HCT116 (cell line): ENCODE data around the gene BRWD1. TPM values are rescaled to one million over a fixed set of nuclear protein-coding genes. Genes with fewer than 3 reads are reported as not detected.

Experiments used
- ATAC-seq: fragments of 200-7000 bp; cut with Tn5 transposase; 2 replicates; pipeline ENCODE4 v1.9.1; 2020; ENCODE audit warnings: mild to moderate bottlenecking, moderate library complexity
- BruUV-seq: library from RNA; stranded (reverse); fragments of 400-500 nt; replicated peaks from 2 replicates; lab custom pipeline; 2021; lab: Mats Ljungman, UMichigan
- CTCF ChIA-PET: fragments of 300-600 bp; sonication (Branson Sonifier 250); formaldehyde crosslinking; loops from one replicate; lab custom pipeline; 2021; ENCODE audit warnings: antibody characterized with exemption; lab: Charles Lee
- POLR2A ChIA-PET: fragments of 300-600, 350-600 bp; sonication (Branson Sonifier 250); formaldehyde crosslinking; loops from one replicate; lab custom pipeline; 2021; ENCODE audit warnings: antibody characterized with exemption; lab: Charles Lee
- RAD21 ChIA-PET, 2 experiments: fragments of 300-600 bp; sonication (Branson Sonifier 250); formaldehyde crosslinking; loops; one replicate each; lab custom pipeline; 2023; ENCODE audit warnings: low total read pairs in 2 of 2; ENCODE audit not compliant: uncharacterized antibody in 2 of 2, unreplicated experiment in 2 of 2, low non-redundant PET in 1 of 2; lab: Charles Lee
- DNase-seq: peaks from one replicate; pipeline ENCODE4 v3.0.0-alpha.2; 2010; ENCODE audit warnings: low read depth, low spot score
- H2AFZ ChIP-seq: fragments of 200-600 bp; shearing (Covaris generic), sonication (generic); 2 replicates; pipeline ENCODE4 v1.6.1; 2017; ENCODE audit warnings: low read depth, mixed run types, mixed read lengths, antibody characterized with exemption, low read length; ENCODE audit not compliant: poor library complexity, severe bottlenecking
- H3K27ac ChIP-seq: 2 replicates; pipeline ENCODE4 v1.5.1; 2012; ENCODE audit warnings: low read depth, low read length
- H3K27me3 ChIP-seq: fragments of 200-600 bp; sonication (generic); 2 replicates; pipeline ENCODE4 v1.6.1; 2016; ENCODE audit warnings: mixed run types, low read length, mixed read lengths; ENCODE audit not compliant: insufficient read depth
- H3K36me3 ChIP-seq, 2 experiments: fragments of 200-500 bp in 1 of 2; fragments of 200-600 bp in 1 of 2; sonication (Bioruptor generic) in 1 of 2; sonication (generic) in 1 of 2; 2 replicates each; pipeline versions ENCODE4 v1.5.1 to v1.6.1; 2014 to 2016; ENCODE audit warnings: low read length in 2 of 2, inconsistent platforms in 1 of 2, mixed read lengths in 1 of 2, mixed run types in 1 of 2; ENCODE audit not compliant: insufficient read depth in 2 of 2, control insufficient read depth in 1 of 2
- H3K4me1 ChIP-seq, 2 experiments: fragments of 200-600 bp in 1 of 2; sonication (generic) in 1 of 2; 2 replicates each; pipeline versions ENCODE4 v1.5.1 to v1.6.1; 2012 to 2017; ENCODE audit warnings: low read length in 2 of 2, inconsistent platforms in 1 of 2, mild to moderate bottlenecking in 1 of 2, mixed read lengths in 1 of 2, mixed run types in 1 of 2, moderate library complexity in 1 of 2; ENCODE audit not compliant: insufficient read depth in 2 of 2, control insufficient read depth in 1 of 2
- H3K4me2 ChIP-seq: fragments of 200-600 bp; sonication (generic); 2 replicates; pipeline ENCODE4 v1.6.1; 2017; ENCODE audit warnings: mixed run types, low read length, mixed read lengths
- H3K4me3 ChIP-seq, 2 experiments: fragments of 200-600 bp in 1 of 2; sonication (generic) in 1 of 2; replicated peaks in 1 of 2; 2 replicates each; pipeline ENCODE4 v1.5.1; 2011 to 2016; ENCODE audit warnings: low read length in 2 of 2, control low read depth in 1 of 2, low read depth in 1 of 2, mild to moderate bottlenecking in 1 of 2, mixed read lengths in 1 of 2, mixed run types in 1 of 2
- H3K79me2 ChIP-seq: fragments of 200-600 bp; sonication (generic); 2 replicates; pipeline ENCODE4 v1.6.1; 2017; ENCODE audit warnings: mild to moderate bottlenecking, mixed run types, low read length, moderate library complexity, mixed read lengths; ENCODE audit not compliant: insufficient read depth
- H3K9ac ChIP-seq: fragments of 200-600 bp; sonication (generic); 2 replicates; pipeline ENCODE4 v1.6.1; 2016; ENCODE audit warnings: low read length, mixed read lengths
- H3K9me2 ChIP-seq: fragments of 200-600 bp; sonication (generic), shearing (Covaris generic); 2 replicates; pipeline ENCODE4 v1.6.1; 2017; ENCODE audit warnings: mixed run types, mild to moderate bottlenecking, moderate library complexity; ENCODE audit not compliant: insufficient read depth
- H3K9me3 ChIP-seq, 2 experiments: fragments of 200-500 bp in 1 of 2; fragments of 200-600 bp in 1 of 2; sonication (Bioruptor generic) in 1 of 2; sonication (generic) in 1 of 2; 2 replicates each; pipeline ENCODE4 v1.6.1; 2014 to 2017; ENCODE audit warnings: low read length in 2 of 2, mixed read lengths in 2 of 2, inconsistent platforms in 1 of 2, low read depth in 1 of 2, mild to moderate bottlenecking in 1 of 2, mixed run types in 1 of 2, moderate library complexity in 1 of 2; ENCODE audit not compliant: control insufficient read depth in 1 of 2, insufficient read depth in 1 of 2
- H4K20me1 ChIP-seq: fragments of 200-600 bp; sonication (generic), shearing (Covaris generic); 2 replicates; pipeline ENCODE4 v1.6.1; 2017; ENCODE audit warnings: mixed run types, mild to moderate bottlenecking, moderate library complexity; ENCODE audit not compliant: insufficient read depth
- CBX3 ChIP-seq: IDR thresholded peaks from 2 replicates; pipeline ENCODE4 v1.6.1; 2012; ENCODE audit warnings: low read depth
- CEBPB ChIP-seq: IDR thresholded peaks from 2 replicates; pipeline ENCODE4 v1.6.1; 2012; ENCODE audit warnings: low read depth
- CTCF ChIP-seq, 3 experiments: fragments of 200-600 bp in 1 of 3; sonication (generic) in 1 of 3; IDR thresholded peaks in 2 of 3; conservative IDR thresholded peaks in 1 of 3; 2 replicates each; pipeline ENCODE4 v1.5.1; 2012 to 2017; ENCODE audit warnings: low read depth in 2 of 3, low read length in 2 of 3, antibody characterized with exemption in 1 of 3, borderline replicate concordance in 1 of 3, control low read depth in 1 of 3, mild to moderate bottlenecking in 1 of 3, mixed read lengths in 1 of 3, mixed run types in 1 of 3, moderate library complexity in 1 of 3; ENCODE audit not compliant: insufficient read depth in 1 of 3
- EGR1 ChIP-seq: IDR thresholded peaks from 2 replicates; pipeline ENCODE4 v1.6.1; 2012; ENCODE audit warnings: low read depth
- ELF1 ChIP-seq: IDR thresholded peaks from 2 replicates; pipeline ENCODE4 v1.6.1; 2012; ENCODE audit warnings: low read depth, borderline replicate concordance
- EZH2phosphoT487 ChIP-seq: fragments of 200-600 bp; IDR thresholded peaks from 2 replicates; pipeline ENCODE4 v1.6.1; 2018; ENCODE audit warnings: antibody characterized with exemption, borderline replicate concordance
- FOSL1 ChIP-seq: IDR thresholded peaks from 2 replicates; pipeline ENCODE4 v1.6.1; 2012; ENCODE audit warnings: low read depth
- JUND ChIP-seq: IDR thresholded peaks from 2 replicates; pipeline ENCODE4 v1.6.1; 2012
- MAX ChIP-seq: IDR thresholded peaks from 2 replicates; pipeline ENCODE4 v1.6.1; 2012
- POLR2A ChIP-seq: IDR thresholded peaks from 2 replicates; pipeline ENCODE4 v1.7.0; 2011; ENCODE audit warnings: borderline replicate concordance; ENCODE audit not compliant: insufficient read depth, insufficient read length; ENCODE audit errors: extremely low read depth
- POLR2AphosphoS5 ChIP-seq: IDR thresholded peaks from 2 replicates; pipeline ENCODE4 v1.6.1; 2011; ENCODE audit warnings: mild to moderate bottlenecking, low read depth, low read length, moderate library complexity
- REST ChIP-seq: IDR thresholded peaks from 2 replicates; pipeline ENCODE4 v1.6.1; 2012; ENCODE audit warnings: low read depth
- SIN3A ChIP-seq: IDR thresholded peaks from 2 replicates; pipeline ENCODE4 v1.6.1; 2012; ENCODE audit warnings: low read depth
- SP1 ChIP-seq: IDR thresholded peaks from 2 replicates; pipeline ENCODE4 v1.6.1; 2012; ENCODE audit warnings: low read depth
- SRF ChIP-seq: IDR thresholded peaks from 2 replicates; pipeline ENCODE4 v1.6.1; 2012; ENCODE audit warnings: low read depth
- TCF7L2 ChIP-seq: IDR thresholded peaks from 2 replicates; pipeline ENCODE4 v1.7.0; 2011; ENCODE audit warnings: borderline replicate concordance, inconsistent platforms; ENCODE audit not compliant: insufficient read depth, insufficient read length; ENCODE audit errors: extremely low read depth
- YY1 ChIP-seq: IDR thresholded peaks from 2 replicates; pipeline ENCODE4 v1.6.1; 2011; ENCODE audit warnings: low read length, low read depth, moderate library complexity, mild to moderate bottlenecking; ENCODE audit not compliant: insufficient replicate concordance; ENCODE audit errors: extremely low read depth
- ZBTB33 ChIP-seq: IDR thresholded peaks from 2 replicates; pipeline ENCODE4 v1.6.1; 2011; ENCODE audit warnings: mild to moderate bottlenecking, low read length, moderate library complexity; ENCODE audit not compliant: insufficient replicate concordance; ENCODE audit errors: extremely low read depth
- intact Hi-C: fragments of 100-400 bp; cut with micrococcal nuclease; formaldehyde crosslinking; loops from 2 replicates; pipeline ENCODE4 v1.10.0; 2022
- total RNA-seq: library from RNA; stranded (reverse); gene quantifications from one replicate; pipeline ENCODE4 v1.2.1, GENCODE V29; 2021; ENCODE audit not compliant: unreplicated experiment

The BRWD1 gene
- total RNA-seq, 1 experiment from 2014 or later = 33.1 TPM

GRCh38 chr21:39197448-39198233, 115.8 kb downstream of the BRWD1 start:
- no TSS peak for BruUV-seq
- ChIA-PET RAD21 (no interaction called here), POLR2A (no interaction called here), CTCF (no interaction called here)
- no peak for DNase-seq
- Histone ChIP-seq H3K4me1 (no peaks in the 10 kb centered on the region), H3K79me2 (no peaks in the 10 kb centered on the region), H3K4me2 (no peak overlapping the region), H2AFZ (no peak overlapping the region), H3K9me3 (no peaks in the 10 kb centered on the region), H3K27me3 (no peaks in the 10 kb centered on the region), H3K9ac (no peak overlapping the region), H3K9me2 (no peaks in the 10 kb centered on the region), H3K27ac (no peak overlapping the region), H4K20me1 (no peaks in the 10 kb centered on the region), H3K4me3 (no peak overlapping the region), H3K36me3 (peaks cover 34 to 42% of the 10 kb centered on the region in 2 experiments)
- no peak for ATAC-seq
- TF ChIP-seq ZBTB33 = no peak
- TF ChIP-seq JUND = no peak
- no peak for TF ChIP-seq POLR2A
- TF ChIP-seq TCF7L2 = no peak
- TF ChIP-seq ELF1 = no peak
- TF ChIP-seq EZH2phosphoT487 = no peak
- no peak for TF ChIP-seq REST
- no peak for TF ChIP-seq FOSL1
- TF ChIP-seq CEBPB = no peak
- no peak for TF ChIP-seq CTCF (IDR thresholded peaks at IDR 0.05 in 2 of 3, conservative IDR thresholded peaks at IDR 0.05 in 1 of 3; ENCODE audit: borderline replicate concordance in 1 of 3, insufficient read depth in 1 of 3, low read depth in 2 of 3, low read length in 2 of 3)
- no peak for TF ChIP-seq EGR1
- TF ChIP-seq MAX = no peak
- no peak for TF ChIP-seq SIN3A
- no peak for TF ChIP-seq CBX3
- TF ChIP-seq YY1 = no peak
- TF ChIP-seq POLR2AphosphoS5 = no peak
- TF ChIP-seq SRF = no peak
- no peak for TF ChIP-seq SP1
- intact Hi-C loops = no loop called here
